Measurements from ENCODE around the gene NBDY. TPM values are rescaled to one million over a fixed set of nuclear protein-coding genes. Genes with fewer than 3 reads are reported as not detected.

NBDY gene
- total RNA-seq, 4 donors from 2014 or later: 7.0 to 25.1 (median 9.5) TPM

DNA sequence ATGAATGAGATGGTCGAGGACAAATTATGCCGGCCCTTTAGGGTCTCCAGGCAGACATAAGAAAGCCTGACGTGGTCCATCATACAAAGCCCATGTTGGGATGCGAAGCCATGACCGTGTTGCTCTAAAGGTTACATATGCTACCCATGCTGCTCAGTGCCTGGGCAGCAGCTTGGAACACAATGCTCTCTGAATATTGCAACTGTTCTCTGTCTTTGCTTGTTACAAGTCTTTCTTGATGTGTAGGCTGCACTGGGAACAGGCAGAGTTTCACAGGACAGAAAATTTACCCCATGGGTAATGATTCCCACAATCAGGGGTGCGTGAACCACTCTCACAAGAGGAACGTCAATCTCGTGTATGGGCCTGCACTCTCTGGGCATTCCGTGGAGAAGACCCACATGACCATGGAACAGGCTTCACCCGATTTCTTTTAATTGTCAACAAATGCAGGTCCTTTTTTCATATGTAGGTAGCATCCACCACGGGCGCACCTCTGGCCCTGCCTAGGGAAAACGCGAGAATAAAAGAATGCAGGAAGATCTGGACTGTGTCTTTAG is 66.3 kb downstream of the NBDY start:
- TF ChIP-seq, protein P1, sequence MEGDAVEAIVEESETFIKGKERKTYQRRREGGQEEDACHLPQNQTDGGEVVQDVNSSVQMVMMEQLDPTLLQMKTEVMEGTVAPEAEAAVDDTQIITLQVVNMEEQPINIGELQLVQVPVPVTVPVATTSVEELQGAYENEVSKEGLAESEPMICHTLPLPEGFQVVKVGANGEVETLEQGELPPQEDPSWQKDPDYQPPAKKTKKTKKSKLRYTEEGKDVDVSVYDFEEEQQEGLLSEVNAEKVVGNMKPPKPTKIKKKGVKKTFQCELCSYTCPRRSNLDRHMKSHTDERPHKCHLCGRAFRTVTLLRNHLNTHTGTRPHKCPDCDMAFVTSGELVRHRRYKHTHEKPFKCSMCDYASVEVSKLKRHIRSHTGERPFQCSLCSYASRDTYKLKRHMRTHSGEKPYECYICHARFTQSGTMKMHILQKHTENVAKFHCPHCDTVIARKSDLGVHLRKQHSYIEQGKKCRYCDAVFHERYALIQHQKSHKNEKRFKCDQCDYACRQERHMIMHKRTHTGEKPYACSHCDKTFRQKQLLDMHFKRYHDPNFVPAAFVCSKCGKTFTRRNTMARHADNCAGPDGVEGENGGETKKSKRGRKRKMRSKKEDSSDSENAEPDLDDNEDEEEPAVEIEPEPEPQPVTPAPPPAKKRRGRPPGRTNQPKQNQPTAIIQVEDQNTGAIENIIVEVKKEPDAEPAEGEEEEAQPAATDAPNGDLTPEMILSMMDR (IDR thresholded peaks at IDR 0.05; ENCODE audit: low read depth): no peak

DNA sequence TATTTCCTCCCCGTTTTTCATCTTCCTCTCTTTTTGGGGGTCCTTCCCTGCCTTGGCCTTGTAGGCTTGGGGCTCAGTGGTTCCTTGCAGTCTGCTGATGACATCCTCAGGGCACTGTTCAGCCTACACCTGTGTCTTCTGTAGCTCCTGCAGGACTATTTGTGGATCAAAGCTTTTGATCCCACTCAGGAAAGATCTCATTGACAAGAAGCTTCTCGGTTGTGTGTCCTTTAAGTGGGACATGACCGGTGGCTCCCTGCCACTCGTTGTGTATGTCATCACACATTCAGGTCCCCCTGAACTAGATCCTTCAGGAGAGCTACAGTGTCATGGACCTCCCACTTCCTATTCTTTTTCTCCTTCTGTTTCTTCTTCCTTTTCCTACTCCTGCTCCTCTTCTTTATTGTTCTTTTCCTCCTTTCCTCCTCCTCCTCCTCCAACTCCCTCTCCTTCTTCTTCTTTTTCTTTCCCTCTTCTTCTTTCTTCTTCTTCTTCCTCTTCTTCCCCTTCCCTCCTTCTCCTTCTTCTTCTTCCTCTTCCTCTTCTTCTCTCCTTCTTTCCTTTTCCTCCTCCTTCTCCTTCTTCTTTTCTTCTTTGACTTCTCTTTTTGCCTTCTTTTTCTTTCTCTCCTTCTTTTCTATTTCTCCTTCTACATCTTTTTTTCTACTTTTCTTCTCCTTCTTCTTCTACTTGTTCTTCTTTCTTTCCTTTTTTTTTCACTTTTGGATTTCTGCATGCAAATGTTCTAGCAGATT is 67.8 kb downstream of the NBDY start:
- TF ChIP-seq, protein P1 (IDR thresholded peaks at IDR 0.05; ENCODE audit: low read depth): no peak

DNA sequence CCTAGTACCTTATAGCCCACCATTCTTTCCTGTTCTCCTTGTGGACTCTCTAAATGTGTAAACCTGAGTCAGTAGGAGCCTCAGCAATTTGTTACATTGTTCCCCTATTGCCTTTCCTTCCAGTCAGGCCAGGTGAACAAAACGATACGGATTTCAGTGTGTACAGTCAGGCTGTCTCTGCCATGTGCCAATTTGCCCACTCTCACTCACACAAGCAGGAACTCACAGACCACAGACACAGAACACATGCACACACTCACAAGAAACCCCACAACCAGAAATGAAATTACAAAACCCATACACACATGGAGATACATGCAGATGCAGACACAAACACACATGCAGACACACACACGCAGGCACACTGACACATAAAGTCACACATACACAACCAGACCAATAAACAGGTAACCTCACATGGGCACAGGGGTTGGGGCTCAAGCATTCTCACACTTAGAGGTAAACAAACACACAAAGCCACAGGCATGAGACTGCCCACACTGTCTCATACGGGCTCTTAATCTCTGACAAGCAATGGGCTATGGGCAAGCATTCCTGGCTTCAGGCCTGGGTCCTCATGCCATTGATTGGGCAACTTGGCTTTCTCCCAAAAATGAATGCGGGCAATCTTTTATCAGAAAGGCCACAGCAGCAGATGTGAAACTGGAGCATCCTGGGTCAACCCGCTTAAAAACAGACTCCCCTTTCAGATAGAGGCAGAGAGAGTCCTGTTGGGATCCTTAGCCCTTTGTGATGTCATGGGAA is 68.7 kb downstream of the NBDY start:
- TF ChIP-seq, protein P1 (IDR thresholded peaks at IDR 0.05; ENCODE audit: low read depth): no peak

DNA sequence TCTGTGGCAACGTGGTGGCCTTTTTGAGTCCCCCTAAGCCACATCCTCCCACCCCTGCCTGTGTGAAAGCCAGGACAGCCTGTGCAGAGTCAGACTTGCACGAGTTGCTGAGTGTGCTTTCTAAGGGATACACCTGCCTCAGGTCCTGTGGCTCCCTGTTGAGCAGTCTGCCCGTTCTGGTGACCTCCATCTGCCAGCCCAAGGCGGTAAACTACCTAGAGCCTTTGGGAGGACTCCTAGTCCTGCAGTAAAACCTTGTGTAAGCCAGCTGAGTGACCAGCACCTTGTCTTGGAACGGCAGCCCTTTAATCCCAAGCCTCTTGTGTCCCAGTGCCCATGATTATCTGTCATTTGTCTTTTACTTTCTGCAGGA is 69.3 kb downstream of the NBDY start:
- TF ChIP-seq, protein P1 (IDR thresholded peaks at IDR 0.05; ENCODE audit: low read depth): no peak

DNA sequence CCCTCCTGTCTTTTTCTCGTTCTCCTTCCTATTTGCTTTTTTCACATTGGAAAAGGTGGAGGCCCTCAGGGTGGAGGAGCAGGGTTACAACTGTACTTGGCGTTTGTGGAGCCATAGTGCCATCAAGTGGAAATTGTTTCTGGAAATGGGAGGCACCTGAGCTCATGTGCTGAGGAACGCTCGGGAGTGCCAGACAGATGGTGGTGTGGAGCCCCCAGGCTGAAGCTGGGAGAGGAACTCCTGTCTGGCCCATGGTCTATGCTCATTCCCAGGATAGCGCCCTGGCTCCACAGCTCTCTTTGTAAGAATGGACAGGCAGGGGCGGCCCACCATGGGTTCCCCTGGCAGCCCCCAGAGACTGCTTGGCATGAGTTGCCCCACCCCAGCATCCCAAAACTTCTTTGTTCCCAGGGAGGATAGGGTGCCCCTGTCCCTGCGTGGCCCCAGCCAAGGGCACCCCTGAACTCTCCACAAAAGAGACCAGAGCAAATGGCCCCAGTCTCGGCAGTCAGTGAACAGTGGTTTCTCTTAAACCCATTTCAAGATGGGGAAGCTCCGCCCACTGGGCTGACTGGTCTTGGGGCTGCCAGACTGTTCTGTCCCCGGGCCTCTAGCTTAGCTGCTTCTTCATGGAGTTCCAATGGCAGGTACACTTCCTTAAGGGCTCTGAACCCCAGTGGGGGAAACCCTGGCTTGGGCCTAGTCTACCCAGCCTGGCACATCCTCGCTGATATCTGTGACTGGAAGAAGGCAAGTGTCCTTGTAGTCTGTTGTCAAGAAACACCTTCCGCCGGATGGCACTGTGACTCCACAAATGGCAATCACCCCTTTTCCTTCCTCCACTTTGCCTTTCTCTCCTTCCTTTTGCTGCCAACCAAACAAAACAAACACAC is 70.1 kb downstream of the NBDY start:
- TF ChIP-seq, protein P1 (IDR thresholded peaks at IDR 0.05; ENCODE audit: low read depth): no peak

DNA sequence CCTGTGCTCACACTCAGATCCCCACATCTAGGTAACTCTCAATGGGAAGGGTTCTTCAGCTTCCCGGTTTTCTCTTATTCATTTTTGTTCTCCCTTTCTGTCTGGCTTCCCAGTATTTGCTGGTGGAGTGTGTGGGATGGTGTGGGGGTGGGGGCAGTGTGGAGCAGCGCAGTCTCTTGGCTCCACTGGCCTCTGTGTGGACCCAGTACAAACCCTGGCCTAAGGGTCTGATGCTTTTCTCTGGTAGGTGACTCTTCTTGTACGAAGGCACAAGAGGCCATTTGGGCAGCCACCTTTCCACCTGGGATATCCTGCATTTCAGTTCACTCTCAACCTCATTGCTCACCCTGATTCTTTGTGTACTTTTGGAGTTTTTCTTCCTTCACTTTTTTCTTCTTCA is 71.3 kb downstream of the NBDY start:
- TF ChIP-seq, protein P1 (IDR thresholded peaks at IDR 0.05; ENCODE audit: low read depth): no peak

All from subcutaneous adipose tissue (tissue), 4 donors.